Stimulated activated CD8-positive, alpha-beta memory T cell treated with anti-CD3 and anti-CD28 coated beads, Interleukin-4, amount 100 ng/mL, for 48 hours (primary cell): ENCODE measurements around the gene TBCD.

Source experiments
- DNase-seq: peaks from one replicate; pipeline ENCODE4 v3.0.0-alpha.2; 2020

Gene TBCD

GRCh38 chr17:82889496-82890338, 137.9 kb downstream of the TBCD start:
- DNase-seq: no peak

- DNase-seq: no peak
Observed at GRCh38 chr17:82890339-82890730, 138.5 kb downstream of the TBCD start.

GRCh38 chr17:82890926-82891678, 139.2 kb downstream of the TBCD start:
- DNase-seq: no peak

- no peak for DNase-seq
Observed at GRCh38 chr17:82891911-82892310, 140.0 kb downstream of the TBCD start.

- peak; percentile 68 for DNase-seq
Observed at GRCh38 chr17:82892899-82893565, 141.2 kb downstream of the TBCD start.

- DNase-seq: no peak
Observed at GRCh38 chr17:82893779-82894178, 141.9 kb downstream of the TBCD start.

GRCh38 chr17:82894389-82894788, 142.5 kb downstream of the TBCD start:
- no peak for DNase-seq

GRCh38 chr17:82895087-82895486, 143.2 kb downstream of the TBCD start:
- no peak for DNase-seq

- DNase-seq: no peak
Observed at GRCh38 chr17:82896071-82897000, 144.5 kb downstream of the TBCD start.

- no peak for DNase-seq
Observed at GRCh38 chr17:82897514-82898249, 145.8 kb downstream of the TBCD start.

GRCh38 chr17:82898976-82899514, 147.2 kb downstream of the TBCD start:
- DNase-seq: no peak

GRCh38 chr17:82899941-82900340, 148.1 kb downstream of the TBCD start:
- no peak for DNase-seq

- DNase-seq: no peak
Observed at GRCh38 chr17:82900741-82901140, 148.9 kb downstream of the TBCD start.

- no peak for DNase-seq
Observed at GRCh38 chr17:82901356-82901755, 149.5 kb downstream of the TBCD start.

GRCh38 chr17:82901856-82902255, 150.0 kb downstream of the TBCD start:
- DNase-seq: no peak

- DNase-seq: no peak
Observed at GRCh38 chr17:82902972-82903874, 151.4 kb downstream of the TBCD start.

- DNase-seq: no peak
Observed at GRCh38 chr17:82905130-82905529, 153.3 kb downstream of the TBCD start.

GRCh38 chr17:82907797-82908542, 156.1 kb downstream of the TBCD start:
- no peak for DNase-seq

- no peak for DNase-seq
Observed at GRCh38 chr17:82908543-82909160, 156.8 kb downstream of the TBCD start.
